Activated T-cell treated with anti-CD3 and anti-CD28 coated beads, Interleukin-2, amount 50 U/mL, for 24 hours (primary cell): ENCODE measurements around the gene AMOT.
"Not testable (repeated sequence)": the region's sequence is repeated elsewhere in the genome, so short reads cannot be mapped to it uniquely, and the experiment has no call there.

Experiments
- DNase-seq: peaks from one replicate; pipeline ENCODE4 v3.0.0-alpha.2; 2020
- H3K27ac Mint-ChIP-seq: 2 replicates; pipeline ENCODE4 v1.8.0; 2020; ENCODE audit warnings: mild to moderate bottlenecking, mixed read lengths
- H3K27me3 Mint-ChIP-seq: 2 replicates; pipeline ENCODE4 v1.8.0; 2020; ENCODE audit warnings: mixed read lengths
- H3K36me3 Mint-ChIP-seq: 2 replicates; pipeline ENCODE4 v1.8.0; 2020; ENCODE audit warnings: low read depth, mixed read lengths
- H3K4me1 Mint-ChIP-seq: 2 replicates; pipeline ENCODE4 v1.8.0; 2020; ENCODE audit warnings: low read depth, mixed read lengths
- H3K4me3 Mint-ChIP-seq: 2 replicates; pipeline ENCODE4 v1.8.0; 2020; ENCODE audit warnings: mild to moderate bottlenecking, moderate library complexity, mixed read lengths
- H3K9me3 Mint-ChIP-seq: 2 replicates; pipeline ENCODE4 v1.8.0; 2020; ENCODE audit warnings: mixed read lengths

The AMOT gene, protein sequence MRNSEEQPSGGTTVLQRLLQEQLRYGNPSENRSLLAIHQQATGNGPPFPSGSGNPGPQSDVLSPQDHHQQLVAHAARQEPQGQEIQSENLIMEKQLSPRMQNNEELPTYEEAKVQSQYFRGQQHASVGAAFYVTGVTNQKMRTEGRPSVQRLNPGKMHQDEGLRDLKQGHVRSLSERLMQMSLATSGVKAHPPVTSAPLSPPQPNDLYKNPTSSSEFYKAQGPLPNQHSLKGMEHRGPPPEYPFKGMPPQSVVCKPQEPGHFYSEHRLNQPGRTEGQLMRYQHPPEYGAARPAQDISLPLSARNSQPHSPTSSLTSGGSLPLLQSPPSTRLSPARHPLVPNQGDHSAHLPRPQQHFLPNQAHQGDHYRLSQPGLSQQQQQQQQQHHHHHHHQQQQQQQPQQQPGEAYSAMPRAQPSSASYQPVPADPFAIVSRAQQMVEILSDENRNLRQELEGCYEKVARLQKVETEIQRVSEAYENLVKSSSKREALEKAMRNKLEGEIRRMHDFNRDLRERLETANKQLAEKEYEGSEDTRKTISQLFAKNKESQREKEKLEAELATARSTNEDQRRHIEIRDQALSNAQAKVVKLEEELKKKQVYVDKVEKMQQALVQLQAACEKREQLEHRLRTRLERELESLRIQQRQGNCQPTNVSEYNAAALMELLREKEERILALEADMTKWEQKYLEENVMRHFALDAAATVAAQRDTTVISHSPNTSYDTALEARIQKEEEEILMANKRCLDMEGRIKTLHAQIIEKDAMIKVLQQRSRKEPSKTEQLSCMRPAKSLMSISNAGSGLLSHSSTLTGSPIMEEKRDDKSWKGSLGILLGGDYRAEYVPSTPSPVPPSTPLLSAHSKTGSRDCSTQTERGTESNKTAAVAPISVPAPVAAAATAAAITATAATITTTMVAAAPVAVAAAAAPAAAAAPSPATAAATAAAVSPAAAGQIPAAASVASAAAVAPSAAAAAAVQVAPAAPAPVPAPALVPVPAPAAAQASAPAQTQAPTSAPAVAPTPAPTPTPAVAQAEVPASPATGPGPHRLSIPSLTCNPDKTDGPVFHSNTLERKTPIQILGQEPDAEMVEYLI

DNA sequence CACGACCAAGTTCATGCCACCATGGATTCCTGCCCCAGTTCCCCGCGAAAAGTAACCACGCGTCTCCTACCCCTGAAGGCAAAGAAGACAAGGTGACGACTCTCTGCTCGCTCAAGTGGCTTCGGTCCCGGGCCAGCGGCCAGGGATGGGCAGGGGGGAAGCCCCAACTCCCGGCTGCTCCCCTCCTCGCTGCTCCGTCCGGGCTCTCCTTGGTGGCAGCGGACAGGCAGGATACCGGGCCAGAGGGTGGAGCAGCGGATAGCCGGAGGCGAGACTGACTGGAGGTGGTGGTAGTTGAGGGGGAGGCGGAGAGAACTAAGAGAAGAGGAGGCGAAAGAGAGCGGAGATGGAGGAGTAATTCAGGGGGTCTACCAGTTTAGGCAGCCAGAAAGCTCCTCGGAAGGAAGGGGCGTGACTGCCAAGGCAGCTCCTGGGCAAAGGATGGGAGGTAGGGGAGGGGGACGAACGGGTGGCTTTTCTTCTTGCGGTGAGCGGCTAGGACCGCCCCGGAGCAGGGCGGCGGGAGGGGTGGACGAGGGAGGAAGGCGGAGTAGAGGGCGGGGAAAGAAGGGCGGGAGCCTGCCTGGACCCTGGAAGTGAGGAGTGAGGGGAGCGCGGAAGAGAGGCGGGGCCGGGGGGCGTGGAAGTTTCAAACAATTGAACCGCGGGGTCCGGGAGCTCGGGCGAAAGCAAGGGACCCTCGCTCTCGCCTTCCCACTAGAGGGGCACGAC lies at the start of gene AMOT:
AMOT (minus strand) TSS at position 450 of the 732 bp plus-strand sequence. CDS start 17,705 bp downstream, outside the sequence.
- peak within 1 kb of the TSS; percentile 75 for H3K27ac Mint-ChIP-seq
- H3K4me1 Mint-ChIP-seq: peaks cover 19% of the 10 kb centered on the region
- peaks cover 3% of the 10 kb centered on the region for H3K36me3 Mint-ChIP-seq
- DNase-seq: peak; percentile 70
- H3K9me3 Mint-ChIP-seq: no peaks in the 10 kb centered on the region
- peak within 1 kb of the TSS; percentile 86 for H3K4me3 Mint-ChIP-seq
- H3K27me3 Mint-ChIP-seq: peaks cover 64% of the 10 kb centered on the region

DNA sequence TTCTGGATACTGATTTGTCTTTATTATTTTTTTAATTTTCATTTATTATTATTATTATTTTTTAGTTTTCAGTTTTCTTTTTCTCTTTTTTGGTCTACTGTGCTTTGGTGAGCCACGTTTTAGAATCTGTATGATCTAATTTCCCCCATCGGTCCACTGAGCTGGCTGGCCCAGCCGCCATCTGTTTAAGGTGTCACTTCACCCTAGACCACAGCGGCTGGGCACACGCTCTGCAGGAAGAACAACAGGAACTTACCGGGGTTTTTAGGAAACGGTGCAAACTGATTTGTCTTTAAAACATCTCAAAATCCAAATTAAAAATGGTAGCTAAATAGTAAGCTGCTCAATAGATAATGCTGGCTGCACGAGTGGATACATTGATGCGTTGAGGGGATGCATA lies 48.8 kb upstream of the AMOT start:
- Mint-ChIP-seq H3K4me1 (peaks cover 11% of the 10 kb centered on the region), H3K4me3 (no peak overlapping the region), H3K36me3 (no peaks in the 10 kb centered on the region), H3K27me3 (peaks cover 43% of the 10 kb centered on the region), H3K27ac (no peak overlapping the region), H3K9me3 (no peaks in the 10 kb centered on the region)
- DNase-seq: no peak

DNA sequence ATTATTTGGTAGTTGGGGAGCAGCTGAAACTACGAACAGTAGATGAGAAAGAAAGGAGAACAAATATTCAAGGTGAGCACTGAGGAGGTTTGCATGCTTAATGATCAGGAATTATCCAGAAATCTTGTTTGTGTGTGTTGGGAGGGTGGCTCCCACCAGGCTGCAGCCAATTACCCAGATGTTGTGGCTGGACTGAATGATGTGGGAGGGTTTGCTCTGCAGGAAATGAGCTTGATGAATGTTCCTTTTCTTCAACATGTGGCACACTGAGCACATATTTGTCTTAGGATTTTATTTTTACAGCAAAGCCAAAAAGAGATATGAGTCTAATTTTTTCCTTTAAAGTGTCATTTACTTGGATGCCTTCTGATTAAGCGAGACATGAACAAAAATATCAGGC lies 48.3 kb upstream of the AMOT start:
- Mint-ChIP-seq H3K4me3 (no peak overlapping the region), H3K27ac (no peak overlapping the region), H3K9me3 (no peaks in the 10 kb centered on the region), H3K4me1 (peaks cover 11% of the 10 kb centered on the region), H3K36me3 (no peaks in the 10 kb centered on the region), H3K27me3 (peaks cover 41% of the 10 kb centered on the region)
- DNase-seq: no peak

DNA sequence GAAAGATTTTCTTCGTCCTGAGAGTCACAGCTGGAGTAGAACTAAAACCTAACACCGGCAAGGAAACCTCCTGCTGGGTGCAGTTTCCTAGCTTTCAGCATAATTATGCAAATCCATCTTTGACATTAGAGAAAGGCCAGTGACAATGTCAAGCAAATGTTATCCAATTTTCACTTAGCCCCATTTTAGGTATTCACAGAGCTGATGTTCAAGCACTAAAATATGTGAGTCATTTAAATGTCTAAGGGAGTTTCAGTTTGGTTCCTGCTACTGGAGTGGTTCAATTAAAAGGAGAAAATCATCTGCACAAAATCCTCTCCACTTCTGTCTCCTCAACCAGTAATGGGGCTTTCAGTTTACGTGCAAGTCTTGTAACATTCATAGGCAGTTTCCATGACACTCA lies 37.1 kb upstream of the AMOT start:
- Mint-ChIP-seq H3K27ac (no peak overlapping the region), H3K4me1 (no peaks in the 10 kb centered on the region), H3K9me3 (no peaks in the 10 kb centered on the region), H3K27me3 (peaks cover 44% of the 10 kb centered on the region), H3K4me3 (no peak overlapping the region), H3K36me3 (no peaks in the 10 kb centered on the region)
- DNase-seq: no peak

DNA sequence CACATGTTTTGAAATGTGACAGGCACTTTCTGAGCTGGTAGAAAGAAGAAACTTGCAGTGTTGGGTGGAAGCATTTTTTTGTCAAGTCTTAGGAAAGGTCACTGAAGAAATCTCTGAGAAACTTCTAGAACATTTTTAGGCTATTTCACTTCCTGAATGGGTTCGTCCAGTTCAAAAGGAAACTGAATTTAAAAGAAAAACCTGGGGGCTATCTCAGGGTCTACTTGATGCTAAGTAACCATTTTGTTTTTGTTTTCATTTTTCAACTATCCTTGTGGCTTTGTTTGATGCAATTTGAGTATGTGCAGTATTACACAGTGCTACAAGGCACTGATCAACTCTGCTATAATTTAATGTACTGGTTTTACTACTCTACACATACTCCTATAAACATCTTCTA lies 34.0 kb upstream of the AMOT start:
- no peak for DNase-seq
- Mint-ChIP-seq H3K4me1 (no peaks in the 10 kb centered on the region), H3K36me3 (no peaks in the 10 kb centered on the region), H3K27ac (no peak overlapping the region), H3K4me3 (no peak overlapping the region), H3K9me3 (no peaks in the 10 kb centered on the region), H3K27me3 (peaks cover 39% of the 10 kb centered on the region)

DNA sequence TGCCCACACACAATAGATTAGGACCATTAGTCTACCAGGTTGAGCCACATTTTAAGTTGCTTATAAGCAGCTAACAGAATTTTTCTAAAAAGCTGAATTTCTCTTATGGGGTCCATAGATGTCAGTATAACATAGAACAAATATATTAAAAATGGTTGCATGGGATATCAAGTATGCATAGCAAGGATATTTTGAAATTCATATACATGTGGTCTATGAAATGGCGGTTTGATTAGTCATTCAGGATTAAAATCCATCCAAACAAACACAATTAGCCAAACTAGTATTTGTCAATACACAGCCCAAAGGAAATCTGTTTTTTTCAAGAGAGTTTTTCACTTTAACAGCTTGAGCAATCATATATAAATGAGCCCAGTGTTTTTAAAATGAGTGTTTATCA lies 33.5 kb upstream of the AMOT start:
- Mint-ChIP-seq H3K4me3 (no peak overlapping the region), H3K36me3 (no peaks in the 10 kb centered on the region), H3K27me3 (peaks cover 38% of the 10 kb centered on the region), H3K9me3 (no peaks in the 10 kb centered on the region), H3K4me1 (no peaks in the 10 kb centered on the region), H3K27ac (no peak overlapping the region)
- DNase-seq: no peak

DNA sequence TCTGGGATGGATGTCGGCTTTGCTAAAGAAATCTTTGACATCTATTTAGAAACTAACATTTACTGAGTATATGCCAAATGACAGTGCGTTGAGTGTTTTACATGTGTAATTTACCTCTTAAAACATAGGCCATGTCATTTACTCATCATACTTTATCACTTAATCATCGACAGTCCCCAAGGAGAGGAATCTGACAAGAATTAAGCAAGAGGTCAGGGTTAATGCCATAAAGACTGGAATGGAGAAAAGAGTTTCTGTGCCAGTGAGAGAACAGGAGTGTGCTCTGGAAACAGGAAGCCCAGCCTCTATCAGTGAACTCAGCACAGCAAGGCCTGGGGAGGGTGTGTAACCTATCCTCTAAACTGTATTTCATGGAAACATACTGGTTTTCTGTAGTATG lies 28.0 kb upstream of the AMOT start:
- no peak for DNase-seq
- H3K27ac Mint-ChIP-seq: no peak overlapping the region

DNA sequence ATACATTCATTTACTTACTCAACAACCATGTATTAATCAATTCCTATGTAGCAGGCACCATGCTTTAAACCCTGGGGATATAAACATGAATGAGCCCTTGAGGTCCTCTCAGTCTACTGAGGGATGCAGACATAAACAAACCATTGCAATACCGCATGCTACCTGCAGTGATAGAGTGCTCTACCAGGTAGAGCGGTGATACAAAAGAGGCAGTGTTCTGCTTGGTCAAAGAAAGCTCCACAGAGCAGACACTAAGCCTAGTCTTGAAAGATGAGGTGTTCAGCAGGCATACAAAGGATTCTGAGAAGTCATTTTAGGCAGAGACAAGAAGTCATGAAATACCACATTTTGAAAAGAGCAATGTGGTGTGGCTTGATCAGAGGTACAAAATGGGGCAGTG lies 26.9 kb upstream of the AMOT start:
- no peaks in the 10 kb centered on the region for H3K36me3 Mint-ChIP-seq
- peaks cover 1% of the 10 kb centered on the region for H3K4me1 Mint-ChIP-seq
- H3K4me3 Mint-ChIP-seq: no peak overlapping the region
- peaks cover 13% of the 10 kb centered on the region for H3K27me3 Mint-ChIP-seq
- no peaks in the 10 kb centered on the region for H3K9me3 Mint-ChIP-seq
- no peak for DNase-seq
- H3K27ac Mint-ChIP-seq: no peak overlapping the region

More for the DNA sequence above, 28.0 kb upstream of the AMOT start:
- H3K9me3 Mint-ChIP-seq: no peaks in the 10 kb centered on the region
- H3K4me3 Mint-ChIP-seq: no peak overlapping the region
- H3K4me1 Mint-ChIP-seq: peaks cover 1% of the 10 kb centered on the region
- no peaks in the 10 kb centered on the region for H3K36me3 Mint-ChIP-seq
- peaks cover 21% of the 10 kb centered on the region for H3K27me3 Mint-ChIP-seq

DNA sequence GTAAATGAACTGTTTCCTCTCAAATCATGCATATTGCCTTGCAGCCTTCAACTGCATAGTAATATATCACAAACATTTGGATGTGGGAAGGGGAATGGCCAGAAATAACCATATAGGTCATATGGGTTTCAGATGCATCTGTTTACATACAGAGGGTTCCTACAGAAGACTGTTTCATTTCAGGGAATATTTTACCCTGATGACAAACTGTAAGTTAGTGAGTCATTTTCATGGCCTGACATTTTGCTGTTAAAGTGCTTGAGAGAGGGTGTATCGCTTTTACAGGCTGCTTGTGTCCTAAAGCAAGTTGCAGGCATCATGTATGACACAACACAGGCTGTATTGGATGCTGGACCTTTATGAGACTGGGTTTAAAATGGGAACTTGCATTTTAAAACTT lies 25.5 kb upstream of the AMOT start:
- no peak for DNase-seq
- Mint-ChIP-seq H3K27ac (no peak overlapping the region), H3K36me3 (no peaks in the 10 kb centered on the region), H3K4me1 (peaks cover 1% of the 10 kb centered on the region), H3K27me3 (peaks cover 12% of the 10 kb centered on the region), H3K4me3 (no peak overlapping the region), H3K9me3 (no peaks in the 10 kb centered on the region)

DNA sequence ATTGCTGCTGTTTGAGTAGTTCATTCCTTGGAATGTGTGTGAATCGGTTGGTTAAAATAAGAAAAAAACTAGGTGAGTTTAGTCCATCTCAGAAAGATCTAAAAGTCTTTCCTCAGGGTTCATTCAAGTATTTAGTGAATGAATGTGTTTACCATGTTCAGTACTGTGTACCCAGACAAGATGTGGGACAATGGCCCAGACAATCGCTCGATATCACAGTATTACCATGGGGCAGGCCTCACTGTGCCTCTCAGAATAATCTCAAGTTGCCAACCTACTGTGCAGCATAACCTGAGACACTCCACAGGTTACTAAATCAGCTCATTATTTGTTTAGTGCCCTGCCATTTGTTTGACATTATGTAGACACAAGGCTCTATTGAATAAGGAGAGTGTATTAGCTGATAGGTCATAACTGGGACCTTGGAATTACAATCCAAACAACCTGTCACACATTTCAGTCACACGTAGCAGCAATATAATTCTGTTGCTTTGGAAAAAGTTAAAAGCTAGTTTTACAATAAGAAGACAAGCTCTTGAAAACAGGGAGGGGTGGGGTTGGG lies 24.9 kb upstream of the AMOT start:
- no peaks in the 10 kb centered on the region for H3K9me3 Mint-ChIP-seq
- no peak overlapping the region for H3K4me3 Mint-ChIP-seq
- H3K4me1 Mint-ChIP-seq: peaks cover 1% of the 10 kb centered on the region
- no peaks in the 10 kb centered on the region for H3K36me3 Mint-ChIP-seq
- H3K27ac Mint-ChIP-seq: no peak overlapping the region
- peaks cover 12% of the 10 kb centered on the region for H3K27me3 Mint-ChIP-seq
- DNase-seq: no peak

DNA sequence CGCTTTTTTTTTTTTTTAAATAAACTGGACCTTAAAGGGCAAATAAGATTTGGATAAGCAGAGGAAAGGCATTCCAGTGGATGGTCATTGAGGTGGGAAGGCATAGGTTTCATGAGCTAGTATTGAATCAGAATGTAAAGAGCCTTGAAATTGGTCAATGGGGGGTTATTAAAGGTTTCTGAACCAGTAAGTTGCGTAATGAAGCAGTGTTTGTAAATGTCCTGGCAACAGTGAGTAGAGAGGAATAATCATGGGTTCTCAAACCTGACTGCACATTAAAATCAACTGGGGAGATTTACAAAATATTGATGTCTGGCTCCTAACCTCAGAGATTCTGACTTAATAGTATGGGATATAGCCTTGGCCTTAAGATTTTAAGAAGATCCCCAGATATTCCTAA lies 23.2 kb upstream of the AMOT start:
- Mint-ChIP-seq H3K36me3 (no peaks in the 10 kb centered on the region), H3K27me3 (peaks cover 15% of the 10 kb centered on the region), H3K4me3 (no peak overlapping the region), H3K9me3 (no peaks in the 10 kb centered on the region), H3K27ac (no peak overlapping the region), H3K4me1 (peaks cover 1% of the 10 kb centered on the region)
- no peak for DNase-seq

DNA sequence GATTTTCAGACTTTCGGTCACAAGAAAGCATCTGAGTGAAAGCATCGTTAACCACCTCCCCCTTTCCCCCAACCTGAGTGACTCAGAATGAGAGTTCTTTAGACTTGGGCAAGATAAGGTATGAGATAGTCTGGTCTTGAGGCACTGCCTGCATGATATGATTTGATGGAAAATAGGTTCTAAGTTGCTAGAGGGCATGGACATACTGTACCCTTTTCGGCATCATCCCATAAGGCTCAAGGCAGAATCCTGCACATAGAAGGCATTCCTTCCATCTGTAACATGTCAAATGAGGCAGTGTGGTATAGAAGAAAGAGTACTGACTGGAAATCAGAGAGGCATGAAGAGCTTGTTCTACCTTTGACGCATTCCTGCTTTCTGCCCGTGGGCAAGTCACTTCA lies 16.8 kb upstream of the AMOT start:
- H3K27ac Mint-ChIP-seq: no peak overlapping the region
- no peak for DNase-seq

DNA sequence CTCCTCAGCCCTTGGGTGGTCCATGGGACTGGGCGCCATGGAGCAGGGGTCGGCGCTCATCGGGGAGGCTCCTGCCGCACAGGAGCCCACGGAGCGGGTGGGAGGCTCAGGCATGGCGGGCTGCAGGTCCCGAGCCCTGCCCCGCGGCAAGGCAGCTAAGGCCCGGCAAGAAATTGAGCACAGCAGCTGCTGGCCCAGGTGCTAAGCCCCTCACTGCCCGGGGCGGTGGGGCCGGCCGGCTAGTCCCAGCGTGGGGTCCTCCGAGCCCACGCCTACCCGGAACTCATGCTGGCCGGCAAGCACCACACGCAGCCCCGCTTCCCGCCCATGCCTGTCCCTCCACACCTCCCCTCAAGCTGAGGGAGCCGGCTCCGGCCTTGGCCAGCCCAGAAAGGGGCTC lies 14.3 kb upstream of the AMOT start:
- H3K4me1 Mint-ChIP-seq: peaks cover 13% of the 10 kb centered on the region

More for the DNA sequence above, 16.8 kb upstream of the AMOT start:
- no peak overlapping the region for H3K4me3 Mint-ChIP-seq
- no peaks in the 10 kb centered on the region for H3K4me1 Mint-ChIP-seq
- H3K9me3 Mint-ChIP-seq: no peaks in the 10 kb centered on the region
- H3K36me3 Mint-ChIP-seq: no peaks in the 10 kb centered on the region
- H3K27me3 Mint-ChIP-seq: peaks cover 45% of the 10 kb centered on the region

DNA sequence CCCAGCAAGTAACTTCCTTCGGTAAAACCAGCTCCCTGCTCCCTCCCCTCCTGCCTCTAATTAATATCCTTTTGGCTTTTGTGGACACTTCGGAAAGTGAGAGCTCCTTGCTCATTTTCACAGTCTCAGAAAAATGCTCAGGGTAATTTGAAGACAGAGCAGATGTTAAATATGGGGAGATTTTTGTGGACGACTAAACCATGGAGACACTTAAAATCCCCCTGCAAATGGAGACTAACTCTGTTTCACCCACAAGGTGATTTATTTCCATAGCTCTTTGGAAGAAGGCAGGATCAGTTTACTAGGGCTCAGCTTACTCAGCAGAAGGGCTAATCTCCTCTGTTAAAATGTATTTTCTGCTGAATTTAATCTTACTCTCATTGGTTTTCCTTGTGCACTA lies 12.2 kb upstream of the AMOT start:
- H3K4me1 Mint-ChIP-seq: peaks cover 13% of the 10 kb centered on the region
- H3K36me3 Mint-ChIP-seq: no peaks in the 10 kb centered on the region
- no peak overlapping the region for H3K4me3 Mint-ChIP-seq
- no peaks in the 10 kb centered on the region for H3K9me3 Mint-ChIP-seq
- no peak for DNase-seq
- H3K27me3 Mint-ChIP-seq: peaks cover 70% of the 10 kb centered on the region
- H3K27ac Mint-ChIP-seq: no peak overlapping the region

More for the DNA sequence above, 14.3 kb upstream of the AMOT start:
- H3K36me3 Mint-ChIP-seq, H3K9me3 Mint-ChIP-seq, DNase-seq, H3K4me3 Mint-ChIP-seq, H3K27ac Mint-ChIP-seq: not testable (repeated sequence)
- H3K27me3 Mint-ChIP-seq: peaks cover 64% of the 10 kb centered on the region
